Glutamatergic neuron (in vitro differentiated cells): ENCODE data around the gene AGAP1. TPM values are rescaled to one million over a fixed set of nuclear protein-coding genes. Genes with fewer than 3 reads are reported as not detected.

ENCODE experiments used
- DNase-seq: peaks from one replicate; pipeline ENCODE4 v3.0.0; 2022
- H3K27ac Mint-ChIP-seq: one replicate; pipeline ENCODE4 v1.8.0; 2020; ENCODE audit warnings: mild to moderate bottlenecking, mixed read lengths, inconsistent platforms; ENCODE audit not compliant: unreplicated experiment
- H3K27me3 Mint-ChIP-seq: one replicate; pipeline ENCODE4 v1.8.0; 2020; ENCODE audit warnings: mild to moderate bottlenecking, moderate library complexity, mixed read lengths, inconsistent platforms; ENCODE audit not compliant: unreplicated experiment
- H3K36me3 Mint-ChIP-seq: one replicate; pipeline ENCODE4 v1.8.0; 2020; ENCODE audit warnings: mild to moderate bottlenecking, mixed read lengths, inconsistent platforms; ENCODE audit not compliant: unreplicated experiment
- H3K4me1 Mint-ChIP-seq: one replicate; pipeline ENCODE4 v1.8.0; 2020; ENCODE audit warnings: mild to moderate bottlenecking, low read depth, mixed read lengths, inconsistent platforms; ENCODE audit not compliant: unreplicated experiment
- H3K4me3 Mint-ChIP-seq: one replicate; pipeline ENCODE4 v1.8.0; 2020; ENCODE audit warnings: mild to moderate bottlenecking, mixed read lengths, inconsistent platforms; ENCODE audit not compliant: unreplicated experiment
- H3K9me3 Mint-ChIP-seq: one replicate; pipeline ENCODE4 v1.8.0; 2020; ENCODE audit warnings: mild to moderate bottlenecking, moderate library complexity, mixed read lengths, inconsistent platforms; ENCODE audit not compliant: unreplicated experiment
- CTCF ChIP-seq: fragments of 200-600 bp; sonication (generic); IDR thresholded peaks from one replicate; pipeline ENCODE4 v1.5.0; 2021; ENCODE audit not compliant: partially characterized antibody, unreplicated experiment
- total RNA-seq: library from RNA; stranded (reverse); fragmentation: NEBNext Ultra II Directional; extraction: Animal tissue kit (Norgen Biotek cat#: 25700); gene quantifications from one replicate; pipeline ENCODE4 v1.2.1, GENCODE V29; 2021; ENCODE audit not compliant: unreplicated experiment

AGAP1 gene
- total RNA-seq, 1 donor from 2014 or later: 153 TPM

DNA sequence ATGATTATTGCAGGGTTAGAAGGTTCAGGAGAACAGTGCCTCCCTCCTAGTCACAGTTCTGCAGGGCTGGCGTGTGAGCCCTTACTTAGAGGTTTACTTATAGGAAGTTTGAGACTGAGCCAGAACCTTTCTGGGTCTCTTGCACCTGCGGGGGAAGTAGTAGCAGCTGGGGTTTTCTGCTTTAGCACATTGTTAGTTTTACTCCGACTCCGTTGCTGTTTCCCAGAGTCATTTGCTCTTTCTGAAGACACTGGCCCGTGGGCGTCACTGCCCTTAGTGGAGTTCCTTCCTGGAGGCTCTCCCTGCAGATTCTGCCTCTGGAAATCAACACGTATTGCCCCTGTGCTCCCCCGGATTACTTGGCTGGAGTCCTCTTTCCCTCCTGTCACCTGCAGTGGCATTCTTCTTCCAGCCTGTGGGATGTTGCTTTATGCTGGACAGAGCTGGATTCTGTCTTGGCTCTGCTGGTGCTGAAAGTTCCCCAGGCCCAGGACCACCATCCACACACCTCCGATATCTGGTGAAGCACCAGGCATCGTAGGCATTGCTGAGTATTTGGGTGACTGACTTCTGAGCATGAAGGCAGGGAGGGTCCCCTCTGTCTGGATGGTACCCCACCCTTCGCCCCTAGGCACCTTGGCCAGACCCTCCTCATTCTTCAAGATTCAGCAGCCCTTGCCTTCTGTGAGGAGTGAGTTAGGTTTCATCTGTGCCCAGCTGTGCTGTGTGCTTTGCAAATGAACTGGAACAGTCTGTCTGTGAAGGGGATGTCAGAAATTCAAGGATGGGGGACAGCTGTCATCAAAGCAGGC is 51.7 kb downstream of the AGAP1 start:
- Mint-ChIP-seq H3K4me1 (peaks cover 28% of the 10 kb centered on the region), H3K4me3 (peak overlapping the region; percentile 16), H3K27ac (peak overlapping the region; percentile 87)

GRCh38 chr2:235546151-235546435 is 52.2 kb downstream of the AGAP1 start:
- Mint-ChIP-seq H3K4me3 (peak overlapping the region; percentile 13), H3K27ac (peak overlapping the region; percentile 87)

More for the DNA sequence above, 51.7 kb downstream of the AGAP1 start:
- TF ChIP-seq CTCF: no peak
- peaks cover 10% of the 10 kb centered on the region for H3K27me3 Mint-ChIP-seq
- H3K9me3 Mint-ChIP-seq: peaks cover 13% of the 10 kb centered on the region
- no peak for DNase-seq
- H3K36me3 Mint-ChIP-seq: no peaks in the 10 kb centered on the region

GRCh38 chr2:235546436-235546835 is 52.6 kb downstream of the AGAP1 start:
- DNase-seq: no peak
- Mint-ChIP-seq H3K27ac (peak overlapping the region; percentile 87), H3K4me1 (peaks cover 27% of the 10 kb centered on the region), H3K9me3 (peaks cover 13% of the 10 kb centered on the region), H3K36me3 (no peaks in the 10 kb centered on the region), H3K27me3 (peaks cover 10% of the 10 kb centered on the region), H3K4me3 (no peak overlapping the region)
- TF ChIP-seq CTCF: no peak

More at GRCh38 chr2:235546151-235546435, 52.2 kb downstream of the AGAP1 start:
- TF ChIP-seq CTCF: no peak
- DNase-seq: no peak
- no peaks in the 10 kb centered on the region for H3K36me3 Mint-ChIP-seq
- peaks cover 27% of the 10 kb centered on the region for H3K4me1 Mint-ChIP-seq
- peaks cover 10% of the 10 kb centered on the region for H3K27me3 Mint-ChIP-seq
- peaks cover 13% of the 10 kb centered on the region for H3K9me3 Mint-ChIP-seq

- no peak for DNase-seq
- H3K36me3 Mint-ChIP-seq: no peaks in the 10 kb centered on the region
- H3K4me1 Mint-ChIP-seq: peaks cover 50% of the 10 kb centered on the region
- H3K4me3 Mint-ChIP-seq: no peak overlapping the region
- H3K27me3 Mint-ChIP-seq: peaks cover 13% of the 10 kb centered on the region
- TF ChIP-seq CTCF: no peak
- no peak overlapping the region for H3K27ac Mint-ChIP-seq
- H3K9me3 Mint-ChIP-seq: peaks cover 13% of the 10 kb centered on the region
These were observed 56.0 kb downstream of the AGAP1 start for GRCh38 chr2:235549735-235550377.

DNA sequence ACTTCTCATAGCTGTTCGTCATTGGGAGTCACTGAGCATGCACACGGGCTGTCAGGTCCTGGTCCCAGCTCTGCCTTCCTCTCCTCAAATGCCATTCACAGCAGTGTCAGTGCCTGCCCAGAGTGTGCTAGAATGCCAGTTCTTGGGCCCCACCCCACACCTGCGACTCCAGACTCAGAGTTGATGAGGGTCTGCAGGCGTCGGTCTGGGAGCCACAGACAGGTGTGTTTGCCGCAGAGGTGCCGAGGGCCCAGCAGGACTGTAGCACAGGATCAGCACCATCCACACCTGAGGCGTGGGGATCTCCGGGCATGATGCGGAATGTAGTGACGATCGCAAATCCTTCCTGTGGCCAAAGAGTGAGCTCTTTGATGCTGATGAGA is 56.5 kb downstream of the AGAP1 start:
- no peak for DNase-seq
- H3K27ac Mint-ChIP-seq: no peak overlapping the region
- H3K4me1 Mint-ChIP-seq: peaks cover 51% of the 10 kb centered on the region
- H3K9me3 Mint-ChIP-seq: peaks cover 12% of the 10 kb centered on the region
- no peak overlapping the region for H3K4me3 Mint-ChIP-seq
- TF ChIP-seq CTCF: no peak
- peaks cover 13% of the 10 kb centered on the region for H3K27me3 Mint-ChIP-seq
- H3K36me3 Mint-ChIP-seq: no peaks in the 10 kb centered on the region
